Measurements from ENCODE around the gene GNG13.

GNG13 gene

DNA sequence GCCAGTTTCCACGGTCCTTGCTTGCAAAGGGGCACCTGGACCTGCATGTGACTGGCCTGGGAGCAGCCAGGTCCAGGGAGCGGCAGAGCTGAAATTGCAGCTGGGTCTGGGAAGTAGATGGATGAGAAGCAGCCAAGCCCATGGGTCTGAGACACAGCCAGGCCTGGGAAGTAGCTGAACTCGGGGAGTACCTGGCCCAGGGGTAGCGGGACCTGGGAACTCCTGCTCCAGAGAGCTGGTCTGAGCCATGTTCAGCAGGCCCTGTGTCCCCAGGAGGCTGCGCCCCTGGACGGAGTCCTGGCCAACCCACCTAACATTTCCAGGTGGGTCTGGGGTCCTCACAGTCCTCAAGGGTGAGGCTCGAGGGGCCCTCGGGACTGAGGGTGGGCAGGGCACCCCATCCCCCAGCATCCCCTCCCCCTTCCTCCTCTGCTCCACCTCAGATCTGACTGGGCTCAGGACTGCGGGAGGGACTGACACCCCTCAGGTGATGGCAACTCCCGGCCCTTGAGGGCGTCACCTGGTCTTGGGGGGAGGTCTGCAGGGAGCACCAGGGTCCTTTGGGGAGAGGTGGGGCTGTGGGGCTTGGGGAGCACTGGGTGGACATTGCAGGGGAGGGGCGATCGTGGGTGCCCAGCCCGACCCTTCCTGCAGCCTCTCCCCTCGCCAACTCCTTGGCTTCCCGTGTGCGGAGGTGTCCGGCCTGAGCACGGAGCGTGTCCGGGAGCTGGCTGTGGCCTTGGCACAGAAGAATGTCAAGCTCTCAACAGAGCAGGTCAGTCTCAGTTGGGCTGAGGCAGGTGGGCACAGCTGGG is 37.0 kb downstream of the GNG13 start:
- TF ChIP-seq, protein P1, sequence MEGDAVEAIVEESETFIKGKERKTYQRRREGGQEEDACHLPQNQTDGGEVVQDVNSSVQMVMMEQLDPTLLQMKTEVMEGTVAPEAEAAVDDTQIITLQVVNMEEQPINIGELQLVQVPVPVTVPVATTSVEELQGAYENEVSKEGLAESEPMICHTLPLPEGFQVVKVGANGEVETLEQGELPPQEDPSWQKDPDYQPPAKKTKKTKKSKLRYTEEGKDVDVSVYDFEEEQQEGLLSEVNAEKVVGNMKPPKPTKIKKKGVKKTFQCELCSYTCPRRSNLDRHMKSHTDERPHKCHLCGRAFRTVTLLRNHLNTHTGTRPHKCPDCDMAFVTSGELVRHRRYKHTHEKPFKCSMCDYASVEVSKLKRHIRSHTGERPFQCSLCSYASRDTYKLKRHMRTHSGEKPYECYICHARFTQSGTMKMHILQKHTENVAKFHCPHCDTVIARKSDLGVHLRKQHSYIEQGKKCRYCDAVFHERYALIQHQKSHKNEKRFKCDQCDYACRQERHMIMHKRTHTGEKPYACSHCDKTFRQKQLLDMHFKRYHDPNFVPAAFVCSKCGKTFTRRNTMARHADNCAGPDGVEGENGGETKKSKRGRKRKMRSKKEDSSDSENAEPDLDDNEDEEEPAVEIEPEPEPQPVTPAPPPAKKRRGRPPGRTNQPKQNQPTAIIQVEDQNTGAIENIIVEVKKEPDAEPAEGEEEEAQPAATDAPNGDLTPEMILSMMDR (IDR thresholded peaks at IDR 0.05; ENCODE audit: control extremely low read depth, extremely low read depth, low read depth, missing control alignments): no peak
- DNase-seq (ENCODE audit: extremely low spot score): no peak
- ChIA-PET POLR2A (no interaction called here), CTCF (no interaction called here)

DNA sequence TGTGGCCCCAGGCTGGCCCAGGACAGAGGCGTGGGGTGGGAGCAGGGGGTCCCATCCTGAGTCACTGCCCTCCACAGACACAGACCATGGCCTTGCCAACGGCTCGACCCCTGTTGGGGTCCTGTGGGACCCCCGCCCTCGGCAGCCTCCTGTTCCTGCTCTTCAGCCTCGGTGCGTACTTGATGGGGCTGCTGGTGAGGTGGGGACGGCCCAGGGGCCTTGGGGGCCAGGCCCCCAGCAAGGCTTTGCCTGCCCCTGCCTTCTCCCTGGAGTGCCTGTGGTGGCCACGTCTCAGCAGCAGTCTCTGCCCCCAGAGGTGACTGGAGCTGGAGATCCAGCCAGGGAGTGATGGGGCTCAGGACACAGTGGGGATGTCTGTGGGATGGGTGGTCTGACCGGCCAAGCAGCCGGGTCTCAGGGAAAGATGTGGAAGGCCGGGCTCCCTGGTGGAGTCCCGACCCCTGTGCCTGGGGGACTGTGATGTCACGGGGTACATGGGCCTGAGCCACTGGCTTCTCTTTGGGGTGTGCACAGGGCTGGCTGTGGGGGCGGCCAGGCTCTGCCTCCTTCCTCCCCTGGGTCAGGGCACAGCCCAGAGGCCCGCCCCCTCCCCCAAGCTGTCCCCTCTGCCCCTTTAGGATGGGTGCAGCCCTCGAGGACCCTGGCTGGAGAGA is 37.8 kb downstream of the GNG13 start:
- DNase-seq (ENCODE audit: extremely low spot score): no peak
- CTCF ChIA-PET: no interaction called here
- TF ChIP-seq, protein P1 (IDR thresholded peaks at IDR 0.05; ENCODE audit: control extremely low read depth, extremely low read depth, low read depth, missing control alignments): no peak
- POLR2A ChIA-PET: no interaction called here

DNA sequence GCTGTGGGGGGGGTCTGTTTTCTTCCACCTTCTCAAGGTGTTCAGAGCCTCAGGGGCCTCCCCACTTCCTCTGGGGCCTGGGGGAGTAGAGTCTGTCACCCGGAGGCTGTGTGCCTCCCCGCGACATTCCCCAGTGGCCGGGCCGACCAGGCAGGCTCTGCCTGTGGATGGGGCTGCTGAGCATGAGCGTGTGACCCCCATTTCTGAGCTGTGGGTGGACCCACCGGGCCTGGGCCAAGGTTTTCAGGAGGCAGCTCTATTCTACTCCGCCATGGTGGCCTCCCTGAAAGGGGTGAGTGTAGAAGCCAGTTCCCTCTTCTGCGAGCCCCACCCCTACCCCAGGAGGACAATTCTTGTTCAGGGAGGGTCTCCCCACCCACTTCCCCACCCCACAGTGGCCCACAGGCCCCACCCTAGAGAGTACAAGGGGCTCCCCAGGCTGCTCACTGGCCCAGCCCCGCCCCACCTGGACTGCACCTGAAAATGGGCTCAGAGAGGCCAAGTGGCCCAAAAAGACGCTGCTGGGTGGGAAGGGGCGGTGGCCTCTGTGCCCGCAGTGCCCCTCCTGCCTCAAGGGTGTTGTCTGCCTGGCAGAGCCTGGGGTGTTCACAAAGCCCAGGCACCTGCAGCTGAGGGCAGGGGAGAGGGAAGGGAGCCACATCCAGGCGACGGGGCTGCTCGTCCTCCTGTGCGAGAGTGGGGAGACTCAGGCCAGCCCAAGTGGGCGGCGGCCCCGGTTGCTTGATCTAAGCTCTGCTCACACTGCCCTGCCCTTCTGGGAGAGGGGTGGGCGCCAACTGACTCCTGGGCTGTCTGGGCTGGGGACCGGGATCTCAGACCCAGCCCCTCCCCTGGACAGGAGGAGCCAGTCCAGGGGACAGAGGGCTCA is 38.7 kb downstream of the GNG13 start:
- POLR2A ChIA-PET: no interaction called here

DNA sequence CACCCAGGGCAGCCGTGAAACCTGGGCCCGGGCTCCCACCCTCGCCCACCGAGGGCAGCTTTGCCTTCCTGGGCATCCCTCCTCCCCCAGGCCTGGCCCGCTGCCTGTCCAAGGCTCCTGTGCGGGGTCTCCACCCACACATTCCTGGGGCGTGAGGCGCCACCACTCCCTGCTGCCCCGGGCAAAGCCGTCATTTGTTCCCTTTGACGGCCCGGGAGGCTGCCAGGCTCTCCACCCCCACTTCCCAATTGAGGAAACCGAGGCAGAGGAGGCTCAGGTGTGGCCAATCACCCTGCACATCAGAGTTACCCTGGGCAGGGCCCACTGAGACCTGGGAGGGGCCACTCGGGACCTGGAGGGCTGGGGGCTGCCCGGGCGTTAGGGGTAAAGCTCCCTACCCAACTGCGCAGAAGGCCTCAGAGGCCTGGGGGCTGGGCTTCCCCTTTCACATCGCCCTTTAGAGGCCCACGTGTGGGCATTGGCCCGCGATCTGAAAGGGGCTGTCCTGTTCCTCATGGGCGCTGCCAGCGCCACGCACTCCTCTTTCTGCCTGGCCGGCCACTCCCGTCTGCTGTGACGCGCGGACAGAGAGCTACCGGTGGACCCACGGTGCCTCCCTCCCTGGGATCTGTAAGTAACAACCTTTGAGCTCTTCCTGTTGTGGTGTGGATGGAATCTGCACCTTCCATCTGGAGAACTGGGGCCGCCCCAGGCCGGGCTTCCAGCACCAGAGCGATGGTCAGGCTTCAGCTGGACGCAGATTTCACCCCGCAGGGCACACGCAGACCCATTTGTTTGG is 39.8 kb downstream of the GNG13 start, which contains the start of gene MSLN:
Gene MSLN (plus strand): TSS at position 190 of the 799 bp plus-strand sequence. CDS start 1,947 bp downstream, outside the sequence.
- ChIA-PET CTCF (interaction anchor here (0.8 to 2.1 kb wide), 3 partner anchors 11 to 40 kb away, joined by 3 to 5 read pairs (median 4); partner anchors contain the start of gene ANTKMT), POLR2A (interaction anchor here (0.6 kb wide), 1 partner anchor 13 kb away, joined by 13 read pairs; no protein-coding TSS in a partner anchor)
- no peak for DNase-seq (ENCODE audit: extremely low spot score)
- TF ChIP-seq, protein P1 (IDR thresholded peaks at IDR 0.05; ENCODE audit: control extremely low read depth, extremely low read depth, low read depth, missing control alignments): no peak

More for the DNA sequence above, 38.7 kb downstream of the GNG13 start:
- CTCF ChIA-PET: interaction anchor here (2.1 kb wide), 1 partner anchor 12 kb away, joined by 5 read pairs; no protein-coding TSS in a partner anchor
- TF ChIP-seq, protein P1 (IDR thresholded peaks at IDR 0.05; ENCODE audit: control extremely low read depth, extremely low read depth, low read depth, missing control alignments): no peak
- no peak for DNase-seq (ENCODE audit: extremely low spot score)

DNA sequence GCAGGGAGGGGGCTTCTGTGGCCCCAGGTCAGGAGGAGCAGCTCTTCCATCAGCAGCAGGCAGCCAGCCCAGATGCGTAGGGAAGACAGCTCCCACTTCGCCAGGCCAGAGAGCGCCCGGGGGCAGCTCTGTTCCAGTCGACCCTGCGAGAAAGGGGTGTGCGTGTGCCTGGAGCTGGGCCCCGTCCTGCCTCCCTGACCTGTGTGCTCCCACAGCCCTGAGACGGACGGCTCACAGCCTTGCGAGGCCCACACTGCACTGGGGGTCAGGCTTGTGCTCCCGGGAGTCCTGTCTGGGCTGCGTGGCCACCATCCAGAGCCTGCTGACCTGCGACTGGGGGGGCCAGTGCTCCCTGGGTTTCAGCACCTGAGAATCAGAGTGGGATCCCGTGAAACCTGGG is 40.5 kb downstream of the GNG13 start:
- TF ChIP-seq, protein P1 (IDR thresholded peaks at IDR 0.05; ENCODE audit: control extremely low read depth, extremely low read depth, low read depth, missing control alignments): no peak
- DNase-seq (ENCODE audit: extremely low spot score): no peak
- POLR2A ChIA-PET: no interaction called here
- CTCF ChIA-PET: interaction anchor here (0.8 to 2.1 kb wide), 3 partner anchors 11 to 39 kb away, joined by 3 to 5 read pairs (median 4); partner anchors contain the start of gene ANTKMT
